HK-2 (cell line): ENCODE data around the gene TMEM100.
"Not testable (repeated sequence)": the region's sequence is repeated elsewhere in the genome, so short reads cannot be mapped to it uniquely, and the experiment has no call there.

Source experiments
- DNase-seq: peaks from one replicate; pipeline ENCODE4 v3.0.0-alpha.2; 2018; ENCODE audit not compliant: unreplicated experiment

The TMEM100 gene

DNA sequence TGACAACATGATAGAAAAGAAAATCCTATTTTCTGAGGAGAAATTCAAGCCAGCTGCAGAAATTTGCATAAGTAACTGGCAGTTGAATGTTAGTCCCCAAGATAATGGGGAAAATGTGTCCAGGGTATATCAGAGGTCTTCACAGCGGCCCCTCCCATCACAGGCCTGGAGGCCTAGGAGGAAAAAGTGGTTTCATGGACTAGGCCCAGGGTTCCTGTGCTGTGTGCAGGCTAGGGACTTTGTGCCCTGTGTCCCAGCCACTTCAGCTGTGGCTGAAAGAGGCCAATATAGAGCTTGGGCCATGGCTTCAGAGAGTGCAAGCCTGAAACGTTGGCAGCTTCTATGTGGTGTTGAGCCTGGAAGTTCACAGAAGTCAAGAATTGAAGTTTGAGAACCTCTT, 35.6 kb downstream of the TMEM100 start:
- DNase-seq: no peak

DNA sequence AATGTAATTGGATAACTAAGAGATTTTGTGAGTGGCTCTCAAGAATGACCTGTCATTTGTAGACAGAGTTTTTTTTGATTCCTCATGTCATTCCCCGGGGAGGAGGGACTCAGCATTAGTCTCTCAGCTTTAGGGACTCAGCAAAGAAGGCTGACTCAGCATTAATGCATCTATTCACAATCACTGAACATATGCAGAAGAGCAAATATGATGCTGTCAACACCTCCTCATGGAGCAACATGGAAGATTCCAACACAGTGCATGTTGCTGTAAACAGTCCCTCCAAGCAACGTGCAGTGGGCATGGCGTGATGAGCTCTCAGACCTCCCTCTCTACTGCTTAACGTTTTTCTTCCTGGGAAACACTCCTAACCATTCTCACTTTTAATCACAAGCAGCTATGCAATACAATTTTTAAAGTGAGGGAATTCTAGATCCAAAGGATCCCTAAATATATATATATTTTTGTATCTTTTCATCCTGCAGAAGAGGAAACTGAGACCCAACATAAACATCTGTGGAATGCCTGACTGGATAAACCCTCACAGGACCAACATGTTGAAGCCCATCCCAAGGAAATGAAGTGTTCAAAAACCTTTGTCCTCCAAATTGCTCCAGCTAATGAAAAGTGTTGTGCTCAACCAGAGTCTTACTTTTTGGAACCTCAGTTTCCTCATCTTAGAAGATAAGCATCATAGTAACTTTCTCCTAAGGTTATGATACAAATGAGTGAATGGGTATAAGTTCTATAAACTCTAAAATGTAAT, 38.9 kb downstream of the TMEM100 start:
- no peak for DNase-seq

DNA sequence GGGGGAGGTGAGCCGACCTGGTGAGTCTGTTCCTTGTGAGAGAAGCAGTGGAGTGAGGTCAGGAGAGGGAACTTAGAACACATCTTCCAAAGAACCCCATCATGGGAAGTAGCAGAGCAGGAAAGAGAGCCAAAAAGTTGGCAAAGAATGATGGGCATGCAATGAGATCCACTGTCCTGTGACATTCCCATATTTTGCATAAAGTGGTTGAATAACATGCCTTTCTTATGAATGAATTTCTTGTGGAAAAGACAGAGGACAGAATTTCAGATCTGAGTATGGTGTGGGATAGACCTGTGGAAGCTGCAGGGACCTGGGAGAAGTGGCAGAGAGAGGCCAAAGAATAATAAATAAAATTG, 41.3 kb downstream of the TMEM100 start:
- no peak for DNase-seq

DNA sequence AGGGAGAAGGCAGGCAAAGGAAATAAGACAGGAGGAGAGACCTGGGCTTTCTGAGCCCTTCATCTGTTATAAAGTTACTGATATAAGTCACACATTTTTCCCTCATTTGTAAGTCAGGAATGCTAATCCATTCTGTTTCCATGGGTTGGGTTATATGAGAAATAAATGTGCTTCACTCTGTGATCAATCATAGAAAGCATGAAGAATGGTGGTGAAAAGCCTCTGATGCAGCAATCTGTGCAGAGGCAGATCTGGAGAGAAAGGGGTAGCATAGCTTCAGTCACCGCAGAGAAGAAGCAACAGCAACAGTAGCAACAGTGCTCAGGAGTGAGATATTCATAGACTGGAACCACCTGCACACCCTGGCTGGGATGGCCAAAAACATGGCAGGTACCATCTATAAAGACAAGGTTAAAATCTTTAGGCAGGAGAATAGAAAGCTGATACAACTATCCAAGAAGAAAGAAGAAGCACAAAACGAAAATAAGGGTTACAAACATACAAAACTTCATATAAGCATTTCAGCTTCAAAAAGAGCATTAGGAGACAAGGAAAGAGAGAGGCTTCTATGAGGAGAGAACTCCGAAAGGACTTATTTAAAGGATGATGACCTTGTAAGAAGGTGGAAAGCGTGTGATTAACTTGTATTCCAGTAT, 41.9 kb downstream of the TMEM100 start:
- DNase-seq: no peak

DNA sequence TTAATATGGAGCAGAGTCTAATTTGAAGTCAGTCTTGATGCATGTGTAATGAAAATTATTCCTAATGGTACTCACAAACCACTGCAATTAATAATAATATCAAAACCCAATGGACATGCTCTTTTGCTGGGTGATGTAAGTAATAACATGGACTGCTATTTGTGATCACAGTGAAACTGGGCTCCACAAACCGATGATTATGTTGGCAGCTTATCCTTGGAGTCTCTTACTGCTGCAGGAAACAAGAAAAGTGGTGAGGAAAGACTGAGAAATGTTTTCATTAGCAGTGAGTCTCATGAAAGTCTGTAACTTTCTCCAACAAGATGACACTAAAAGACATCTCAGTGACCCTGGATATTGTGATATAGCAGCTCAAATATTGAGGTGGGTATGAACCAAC, 45.2 kb downstream of the TMEM100 start:
- no peak for DNase-seq

DNA sequence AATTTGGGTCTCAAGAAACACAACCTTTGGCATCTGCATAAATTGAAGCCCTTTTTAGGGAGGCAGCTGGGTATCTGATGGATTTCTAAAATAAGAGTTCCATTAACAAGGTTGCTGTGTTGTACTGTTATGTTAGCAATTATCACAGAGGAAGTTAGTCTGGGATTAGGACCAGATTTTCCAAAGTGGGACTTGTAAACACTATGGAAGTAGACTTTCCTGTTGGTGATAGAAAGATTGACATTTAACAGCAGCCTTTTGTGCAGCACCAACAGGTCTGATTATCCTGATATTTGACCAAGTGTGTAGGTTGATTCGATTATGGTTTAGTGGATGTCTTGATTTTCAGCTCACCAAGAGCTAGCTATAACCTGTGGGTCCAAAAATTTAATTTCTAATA, 46.4 kb downstream of the TMEM100 start:
- DNase-seq: no peak

DNA sequence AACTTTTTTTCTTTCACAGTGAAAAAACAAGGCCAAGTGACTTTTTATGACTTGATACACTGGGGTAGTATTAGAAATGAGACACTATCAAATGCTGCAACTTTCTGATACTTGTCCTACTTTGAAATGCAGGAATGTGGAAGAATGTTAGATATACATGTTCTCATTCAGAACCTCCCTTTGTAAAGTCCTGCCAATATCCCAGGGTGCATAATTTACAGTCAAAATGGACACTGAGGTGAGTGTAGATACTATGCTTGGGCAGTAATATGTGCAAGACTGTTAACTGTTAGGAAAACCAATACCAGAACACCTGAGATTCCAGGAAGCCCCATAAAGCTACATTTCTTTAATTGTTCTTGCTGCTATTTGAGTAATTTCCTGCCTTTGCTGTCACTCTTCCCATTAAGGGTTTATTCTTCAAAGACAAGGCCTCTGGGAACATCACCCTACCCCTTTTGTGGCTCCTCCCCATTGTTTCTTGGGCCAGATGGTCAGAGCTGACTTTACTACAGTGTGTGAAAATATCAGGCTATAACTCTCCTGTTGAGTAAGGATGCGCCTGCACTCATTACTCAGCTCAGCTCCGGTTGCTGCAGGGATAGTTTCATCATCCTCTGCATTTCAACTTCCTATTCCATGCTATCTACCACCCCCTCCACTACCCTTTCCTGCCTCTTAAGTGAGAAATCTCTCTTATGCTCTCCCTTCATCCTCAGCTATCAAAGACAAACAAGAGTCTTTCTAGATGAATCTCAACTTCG, 48.7 kb downstream of the TMEM100 start:
- DNase-seq: no peak

DNA sequence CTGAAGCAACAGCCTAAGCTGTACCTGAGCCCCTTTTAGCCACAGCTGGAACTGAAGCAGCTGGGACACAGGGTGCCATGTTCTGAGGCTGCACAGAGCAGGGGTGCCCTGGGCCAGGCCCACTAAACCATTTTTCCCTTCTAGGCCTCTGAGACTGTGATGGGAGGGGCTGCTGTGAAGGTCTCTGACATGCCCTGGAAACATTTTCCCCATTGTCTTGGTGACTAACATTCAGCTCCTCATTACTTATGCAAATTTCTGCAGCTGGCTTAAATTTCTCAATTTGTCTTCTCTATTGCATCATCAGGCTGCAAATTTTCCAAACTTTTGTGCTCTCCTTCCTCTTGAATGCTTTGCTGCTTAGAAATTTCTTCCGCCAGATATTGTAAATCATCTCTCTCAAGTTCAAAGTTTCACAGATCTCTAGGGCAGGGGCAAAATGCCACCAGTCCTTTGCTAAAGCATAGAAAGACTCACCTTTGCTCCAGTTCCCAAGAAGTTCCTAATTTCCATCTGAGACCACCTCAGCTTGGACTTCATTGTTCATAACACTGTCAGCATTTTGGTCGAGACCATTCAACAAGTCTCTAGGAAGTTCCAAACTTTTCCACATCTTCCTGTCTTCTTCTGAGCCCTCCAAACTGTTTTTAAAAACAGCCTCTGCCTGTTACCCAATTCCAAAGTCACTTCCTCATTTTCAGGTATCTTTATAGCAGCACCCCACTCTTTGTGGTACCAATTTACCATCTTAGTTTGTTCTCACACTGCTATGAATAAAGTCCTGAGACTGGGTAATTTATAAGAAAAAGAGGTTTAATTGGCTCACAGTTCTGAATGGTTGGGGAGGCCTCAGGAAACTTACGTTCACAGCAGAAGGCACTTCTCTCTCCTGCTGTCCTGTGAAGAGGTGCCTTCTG, 49.8 kb downstream of the TMEM100 start:
- DNase-seq: no peak

DNA sequence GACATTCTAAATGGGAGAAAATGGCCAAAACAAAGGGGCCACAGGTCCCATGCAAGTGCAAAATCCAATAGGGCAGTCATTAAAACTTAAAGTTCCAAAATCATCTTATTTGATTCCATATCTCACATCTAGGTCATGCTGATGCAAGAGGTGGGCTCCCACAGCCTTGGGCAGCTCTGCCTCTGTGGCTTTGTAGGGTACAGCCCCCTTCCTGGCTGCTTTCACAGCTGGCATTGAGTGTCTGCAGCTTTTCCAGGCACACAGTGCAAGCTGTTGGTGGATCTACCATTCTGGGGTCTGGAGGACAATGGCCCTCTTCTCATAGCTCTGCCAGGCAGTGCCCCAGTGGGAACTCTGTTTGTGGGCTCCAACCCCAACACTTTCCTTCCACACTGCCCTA, 50.7 kb downstream of the TMEM100 start:
- not testable (repeated sequence) for DNase-seq
